Right lobe of liver (tissue), 4 donors: ENCODE measurements around the gene THSD7A.

Experiments
- CTCF ChIP-seq, 4 donors: fragments of 200-600 bp in 3 of 4; fragments of 450-650 bp in 1 of 4; IDR thresholded peaks; one replicate each; pipeline versions ENCODE4 v1.5.1 to v1.8.0; 2016 to 2022; ENCODE audit warnings: antibody characterized with exemption in 4 of 4, mild to moderate bottlenecking in 2 of 4
- POLR2A ChIP-seq: fragments of 450-650 bp; IDR thresholded peaks from one replicate; pipeline ENCODE4 v1.6.1; 2017; ENCODE audit warnings: antibody characterized with exemption, mild to moderate bottlenecking
- donor health status: DM: no; HTN: no; CAD: no.
- donor health status: DM: no; HTN: no; CAD: no.
- donor health status: DM: no; HTN: yes; CAD: no.

GRCh38 chr7:11332865-11333228 lies 499.2 kb downstream of the THSD7A start:
- TF ChIP-seq CTCF (IDR thresholded peaks at IDR 0.05) (no peak), POLR2A (no peak)
